ENCODE measurements around the gene DUSP12. TPM values are rescaled to one million over a fixed set of nuclear protein-coding genes. Genes with fewer than 3 reads are reported as not detected.
A peak's percentile ranks its signal among the peaks of the same experiment; 100 is the strongest.

The DUSP12 gene
- polyA plus RNA-seq (2011; rRNA removed): 79.2 and 96.3 TPM in 2 replicates
- polyA plus RNA-seq (2012; cell fraction: cytosol; rRNA removed): 78.2 and 78.8 TPM in 2 replicates
- polyA plus RNA-seq (2012; cell fraction: nucleus; rRNA removed): 39.7 and 56.0 TPM in 2 replicates
- 47.3 to 50.2 TPM (median 49.6 TPM) in 3 replicates for polyA plus RNA-seq (2017; fragmentation: RNase III; extraction: RNeasy Plus Mini Kit Qiagen cat#74134 plus additional on column Dnase treatment)
- 12.0 and 22.2 TPM in 2 replicates for polyA minus RNA-seq (2011; rRNA and poly(A)+ RNA removed)

GRCh38 chr1:161749509-161750407, at the start of gene DUSP12:
TSS of gene DUSP12 (plus strand) at chr1:161749786. CDS start at chr1:161749802, 16 bp downstream.
- Histone ChIP-seq H3K27ac (peak within 1 kb of the TSS; percentile 87 to 98), H3K4me3 (peak within 1 kb of the TSS; percentile 62), H3K9me3 (no peaks in the 10 kb centered on the region), H3K4me2 (peak within 1 kb of the TSS; percentile 77), H3K4me1 (peaks cover 14% of the 10 kb centered on the region)
- FAIRE-seq: no peak
- peak; percentile 98 to 99 for ATAC-seq
- ChIA-PET POLR2A (interaction anchor here (0.5 to 2.0 kb wide), 13 partner anchors 8 to 338 kb away, joined by 3 to 19 read pairs (median 5); no protein-coding TSS in a partner anchor), CTCF (interaction anchor here (0.6 to 4.7 kb wide), 10 partner anchors 10 to 1506 kb away, joined by 3 to 49 read pairs (median 4); no protein-coding TSS in a partner anchor)
- under 1% methylated on average over 43 of the region's 65 CpGs for WGBS (ENCODE audit: missing lambda C conversion rate)
- DNase-seq (ENCODE audit: low read depth in 1 of 2, low spot score in 1 of 2): peak; percentile 89 to 97
- TF ChIP-seq ATOH8 (CRISPR knock-in tag; IDR thresholded peaks at IDR 0.05; ENCODE audit: low read depth) (0 out of 2 replicates have a peak, but pooled peaks have one; percentile 54), CTCF (IDR thresholded peaks at IDR 0.05) (peak; percentile 24; the same call in 1 of the 3 replicates), HES2 (IDR thresholded peaks at IDR 0.05) (no peak), MAFK (IDR thresholded peaks at IDR 0.05; ENCODE audit: partially characterized antibody) (no peak), TP53 (CRISPR knock-in tag; IDR thresholded peaks at IDR 0.05) (no peak), HOXA7 (CRISPR knock-in tag; IDR thresholded peaks at IDR 0.05) (no peak), KDM5A (IDR thresholded peaks at IDR 0.05) (peak; percentile 61; the same call in 1 of the 2 replicates), POLR2A (IDR thresholded peaks at IDR 0.05; ENCODE audit: low read length) (peak; percentile 66), SMC3 (IDR thresholded peaks at IDR 0.05) (no peak), MYC (IDR thresholded peaks at IDR 0.05; ENCODE audit: borderline replicate concordance, low read length) (peak; percentile 58), TFCP2L1 (CRISPR knock-in tag; IDR thresholded peaks at IDR 0.05) (no peak), CBX8 (IDR thresholded peaks at IDR 0.05) (no peak), HDAC2 (IDR thresholded peaks at IDR 0.05) (no peak), NFE2L2 (conservative IDR thresholded peaks at IDR 0.05; ENCODE audit: low read length) (no peak), JUNB (IDR thresholded peaks at IDR 0.05) (no peak), PBX3 (IDR thresholded peaks at IDR 0.05) (no peak; the same call in 1 of the 2 replicates), RAD21 (conservative IDR thresholded peaks at IDR 0.05 in 1 of 2, IDR thresholded peaks at IDR 0.05 in 1 of 2) (no peak), MAX (IDR thresholded peaks at IDR 0.05) (peak; percentile 67), KDM1A (IDR thresholded peaks at IDR 0.05; ENCODE audit: low read depth) (no peak), ELK1 (IDR thresholded peaks at IDR 0.05; ENCODE audit: low read depth, low read length) (no peak), JUN (IDR thresholded peaks at IDR 0.05) (peak; percentile 63 to 87; a peak in 4 of 5 replicates), BHLHE40 (IDR thresholded peaks at IDR 0.05; ENCODE audit: low read depth, low read length) (no peak), HMGXB4 (CRISPR knock-in tag; IDR thresholded peaks at IDR 0.05; ENCODE audit: borderline replicate concordance) (peak; percentile 90; the same call in 1 of the 2 replicates), ESRRA (IDR thresholded peaks at IDR 0.05; ENCODE audit: borderline replicate concordance, low read length) (no peak), PHF8 (IDR thresholded peaks at IDR 0.05; ENCODE audit: borderline replicate concordance, low read depth) (peak; percentile 93), MAZ (IDR thresholded peaks at IDR 0.05; ENCODE audit: borderline replicate concordance, low read depth, low read length) (no peak), REST (IDR thresholded peaks at IDR 0.05) (no peak)
